SK-N-SH (cell line): ENCODE measurements around the gene LMF1. TPM values are rescaled to one million over a fixed set of nuclear protein-coding genes. Genes with fewer than 3 reads are reported as not detected.

Experiments
- CTCF ChIA-PET: fragments of 300-600, 350-600 bp; formaldehyde crosslinking; extraction: SDS; loops from one replicate; lab custom pipeline; 2021; lab: Yijun Ruan, JAX
- POLR2A ChIA-PET: fragments of 350-600 bp; sonication (Branson Sonifier 250); formaldehyde crosslinking; extraction: SDS; loops from one replicate; lab custom pipeline; 2020; ENCODE audit warnings: antibody characterized with exemption, inconsistent platforms; lab: Yijun Ruan, JAX
- DNase-seq: peaks from one replicate; pipeline ENCODE4 v3.0.0; 2012
- H2AFZ ChIP-seq: fragments of 200-600 bp; sonication (generic); 2 replicates; pipeline ENCODE4 v1.8.1; 2016; ENCODE audit warnings: antibody characterized with exemption, mild to moderate bottlenecking, low read depth
- H3F3A ChIP-seq: fragments of 200-600 bp; sonication (generic); replicated peaks from 2 replicates; pipeline ENCODE3; 2016; ENCODE audit warnings: antibody characterized with exemption, mild to moderate bottlenecking; ENCODE audit not compliant: insufficient read depth
- H3K27ac ChIP-seq, 2 experiments: fragments of 200-500 bp in 1 of 2; fragments of 200-600 bp in 1 of 2; sonication (Bioruptor generic) in 1 of 2; sonication (generic), shearing (Covaris generic) in 1 of 2; 2 replicates each; pipeline versions ENCODE4 v1.5.1 to v1.6.1; 2014 to 2016; ENCODE audit warnings: low read depth in 2 of 2, inconsistent platforms in 1 of 2, low read length in 1 of 2, mild to moderate bottlenecking in 1 of 2, mixed read lengths in 1 of 2
- H3K27me3 ChIP-seq: fragments of 200-600 bp; sonication (generic), shearing (Covaris generic); 2 replicates; pipeline ENCODE4 v1.6.1; 2016; ENCODE audit warnings: mixed run types; ENCODE audit not compliant: insufficient read depth
- H3K36me3 ChIP-seq, 2 experiments: fragments of 200-500 bp in 1 of 2; fragments of 200-600 bp in 1 of 2; sonication (Bioruptor generic) in 1 of 2; sonication (generic) in 1 of 2; replicated peaks in 1 of 2; 2 replicates each; pipeline versions ENCODE3 to v1.5.1; 2014 to 2016; ENCODE audit warnings: low read length in 1 of 2, mild to moderate bottlenecking in 1 of 2; ENCODE audit not compliant: insufficient read depth in 2 of 2, control insufficient read depth in 1 of 2
- H3K4me1 ChIP-seq, 2 experiments: fragments of 200-500 bp in 1 of 2; fragments of 200-600 bp in 1 of 2; sonication (Bioruptor generic) in 1 of 2; sonication (generic), shearing (Covaris generic) in 1 of 2; 2 replicates each; pipeline versions ENCODE4 v1.5.1 to v1.6.1; 2014 to 2016; ENCODE audit warnings: low read depth in 1 of 2, low read length in 1 of 2, mixed run types in 1 of 2; ENCODE audit not compliant: insufficient read depth in 2 of 2, control insufficient read depth in 1 of 2
- H3K4me2 ChIP-seq: fragments of 200-600 bp; sonication (generic), shearing (Covaris generic); 2 replicates; pipeline ENCODE4 v1.6.1; 2017; ENCODE audit warnings: mixed run types
- H3K4me3 ChIP-seq, 2 experiments: fragments of 200-500 bp in 1 of 2; fragments of 200-600 bp in 1 of 2; sonication (Bioruptor generic) in 1 of 2; sonication (generic), shearing (Covaris generic) in 1 of 2; 2 replicates each; pipeline versions ENCODE4 v1.5.1 to v1.8.1; 2014 to 2016; ENCODE audit warnings: low read depth in 2 of 2, inconsistent platforms in 1 of 2, low read length in 1 of 2, mild to moderate bottlenecking in 1 of 2, mixed read lengths in 1 of 2, moderate library complexity in 1 of 2
- H3K79me2 ChIP-seq: fragments of 200-600 bp; sonication (generic); 2 replicates; pipeline ENCODE4 v1.8.1; 2017; ENCODE audit warnings: mild to moderate bottlenecking; ENCODE audit not compliant: insufficient read depth
- H3K9ac ChIP-seq: fragments of 200-600 bp; sonication (generic); 2 replicates; pipeline ENCODE4 v1.6.1; 2017; ENCODE audit warnings: mixed run types
- H3K9me2 ChIP-seq: fragments of 200-600 bp; sonication (generic); 2 replicates; pipeline ENCODE4 v1.6.1; 2017; ENCODE audit warnings: mixed run types
- H3K9me3 ChIP-seq: fragments of 200-600 bp; sonication (generic); 2 replicates; pipeline ENCODE4 v1.6.1; 2017; ENCODE audit warnings: mixed run types, mild to moderate bottlenecking, moderate library complexity
- H4K20me1 ChIP-seq: fragments of 200-600 bp; sonication (generic); 2 replicates; pipeline ENCODE4 v1.6.1; 2017; ENCODE audit warnings: mild to moderate bottlenecking, mixed run types; ENCODE audit not compliant: insufficient read depth
- CHD2 ChIP-seq: fragments of 150-350 bp; IDR thresholded peaks from 2 replicates; pipeline ENCODE4 v1.6.1; 2018; ENCODE audit warnings: low read length; ENCODE audit not compliant: partially characterized antibody
- ELF1 ChIP-seq: IDR thresholded peaks from 2 replicates; pipeline ENCODE4 v1.4.0; 2012
- EP300 ChIP-seq, 2 experiments: IDR thresholded peaks; 2 replicates each; pipeline versions ENCODE4 v1.4.0 to v1.6.1; 2012; ENCODE audit warnings: borderline replicate concordance in 1 of 2, low read depth in 1 of 2, low read length in 1 of 2
- FOSL2 ChIP-seq: IDR thresholded peaks from 2 replicates; pipeline ENCODE4 v1.4.0; 2012; ENCODE audit warnings: low read depth, mild to moderate bottlenecking, moderate library complexity, borderline replicate concordance
- FOXJ3 ChIP-seq: sonication (generic); formaldehyde crosslinking; IDR thresholded peaks from 2 replicates; pipeline ENCODE4 v1.5.1; 2020; ENCODE audit warnings: mild to moderate bottlenecking, missing genetic modification reagents
- FOXM1 ChIP-seq: IDR thresholded peaks from 2 replicates; pipeline ENCODE4 v1.4.0; 2012; ENCODE audit warnings: low read depth, mild to moderate bottlenecking
- MEF2A ChIP-seq: IDR thresholded peaks from 2 replicates; pipeline ENCODE4 v1.4.0; 2012; ENCODE audit warnings: low read depth, borderline replicate concordance
- POLR2AphosphoS5 ChIP-seq: IDR thresholded peaks from 2 replicates; pipeline ENCODE4 v1.6.1; 2012; ENCODE audit warnings: low read depth, low read length
- RAD21 ChIP-seq: IDR thresholded peaks from 2 replicates; pipeline ENCODE4 v1.6.1; 2012; ENCODE audit warnings: mild to moderate bottlenecking, low read length
- SIN3A ChIP-seq: IDR thresholded peaks from 2 replicates; pipeline ENCODE4 v1.6.1; 2012; ENCODE audit warnings: low read depth, mild to moderate bottlenecking, low read length, moderate library complexity, borderline replicate concordance
- TCF12 ChIP-seq: IDR thresholded peaks from 2 replicates; pipeline ENCODE4 v1.4.0; 2012
- TEAD4 ChIP-seq: IDR thresholded peaks from 2 replicates; pipeline ENCODE4 v1.4.0; 2012; ENCODE audit warnings: mild to moderate bottlenecking, borderline replicate concordance; ENCODE audit not compliant: insufficient read depth
- YY1 ChIP-seq: IDR thresholded peaks from 2 replicates; pipeline ENCODE4 v1.4.0; 2012; ENCODE audit warnings: low read depth, mild to moderate bottlenecking
- WGBS: methylation state at CpG from one replicate; pipeline ENCODE4 v1.1.6; 2017; ENCODE audit warnings: low lambda C conversion rate; 5-methylcytosine and 5-hydroxymethylcytosine counted together
- polyA plus RNA-seq, 3 experiments: library from polyadenylated mRNA; depleted of rRNA; stranded (reverse); fragments of >200 nt; gene quantifications; 2 replicates each; pipeline ENCODE4 v1.2.3, GENCODE V29; 2012
- TF ChIP-seq, protein P1 (sequence below): IDR thresholded peaks from 2 replicates; pipeline ENCODE4 v1.4.0; 2012; ENCODE audit warnings: low read depth, borderline replicate concordance
- TF ChIP-seq, protein P2 (sequence below): IDR thresholded peaks from 2 replicates; pipeline ENCODE4 v1.4.0; 2012; ENCODE audit warnings: low read depth, borderline replicate concordance
- TF ChIP-seq, protein P3 (sequence below): IDR thresholded peaks from 2 replicates; pipeline ENCODE4 v1.4.0; 2012; ENCODE audit warnings: low read depth

LMF1 gene
- polyA plus RNA-seq, 1 of the 3 experiments (the other 2 are of a cell fraction), result 5.7 TPM

DNA sequence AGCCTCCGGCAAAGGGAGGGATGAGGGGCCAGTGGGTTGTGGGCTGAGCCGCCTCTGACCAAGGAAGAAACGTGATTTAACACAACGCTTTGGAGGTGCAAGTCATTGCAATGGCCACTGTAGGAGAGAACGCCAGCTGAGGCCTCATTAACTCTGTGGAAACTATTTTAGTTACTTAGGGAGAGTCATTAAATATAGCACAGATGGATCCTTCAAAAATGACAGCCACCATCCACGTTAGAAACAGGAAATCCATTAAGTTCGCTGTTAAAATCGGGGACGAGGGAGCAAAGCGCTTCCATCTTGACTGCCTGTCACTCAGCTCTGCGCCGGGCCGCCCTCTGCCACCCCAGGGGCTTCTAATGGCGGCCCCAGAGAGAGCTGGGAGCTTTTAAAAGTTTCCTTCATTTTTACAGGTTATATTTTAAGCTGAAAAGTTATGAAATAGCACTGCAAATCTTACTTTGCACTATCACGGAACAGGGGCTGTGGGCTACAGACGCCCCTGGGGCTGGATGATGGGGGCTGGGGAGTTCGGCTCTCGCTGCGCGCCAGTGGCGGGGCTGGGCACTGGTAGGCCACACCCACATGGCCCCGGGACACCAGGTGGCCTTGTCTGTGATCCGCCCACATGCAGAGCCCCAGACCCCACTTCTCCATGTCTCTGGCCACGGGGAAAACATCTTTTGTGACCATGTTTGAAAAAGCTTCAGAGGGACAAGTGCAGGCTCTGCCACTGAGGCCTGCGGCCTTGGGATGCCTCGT, 54.6 kb downstream of the LMF1 start:
- CTCF ChIA-PET, result no interaction called here
- WGBS, result 78% methylated on average over 24 of the region's 26 CpGs
- DNase-seq, result no peak
- no peak for TF ChIP-seq POLR2AphosphoS5
- no peak for TF ChIP-seq TEAD4
- TF ChIP-seq EP300 (IDR thresholded peaks at IDR 0.05; ENCODE audit: borderline replicate concordance in 1 of 2, low read depth in 1 of 2, low read length in 1 of 2), result no peak
- TF ChIP-seq MEF2A, result no peak
- TF ChIP-seq SIN3A, result no peak
- TF ChIP-seq FOXJ3 (CRISPR knock-in tag), result no peak
- no peak for TF ChIP-seq YY1
- TF ChIP-seq CHD2, result no peak
- TF ChIP-seq, protein P1, sequence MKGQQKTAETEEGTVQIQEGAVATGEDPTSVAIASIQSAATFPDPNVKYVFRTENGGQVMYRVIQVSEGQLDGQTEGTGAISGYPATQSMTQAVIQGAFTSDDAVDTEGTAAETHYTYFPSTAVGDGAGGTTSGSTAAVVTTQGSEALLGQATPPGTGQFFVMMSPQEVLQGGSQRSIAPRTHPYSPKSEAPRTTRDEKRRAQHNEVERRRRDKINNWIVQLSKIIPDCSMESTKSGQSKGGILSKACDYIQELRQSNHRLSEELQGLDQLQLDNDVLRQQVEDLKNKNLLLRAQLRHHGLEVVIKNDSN, result no peak
- TF ChIP-seq, protein P2, sequence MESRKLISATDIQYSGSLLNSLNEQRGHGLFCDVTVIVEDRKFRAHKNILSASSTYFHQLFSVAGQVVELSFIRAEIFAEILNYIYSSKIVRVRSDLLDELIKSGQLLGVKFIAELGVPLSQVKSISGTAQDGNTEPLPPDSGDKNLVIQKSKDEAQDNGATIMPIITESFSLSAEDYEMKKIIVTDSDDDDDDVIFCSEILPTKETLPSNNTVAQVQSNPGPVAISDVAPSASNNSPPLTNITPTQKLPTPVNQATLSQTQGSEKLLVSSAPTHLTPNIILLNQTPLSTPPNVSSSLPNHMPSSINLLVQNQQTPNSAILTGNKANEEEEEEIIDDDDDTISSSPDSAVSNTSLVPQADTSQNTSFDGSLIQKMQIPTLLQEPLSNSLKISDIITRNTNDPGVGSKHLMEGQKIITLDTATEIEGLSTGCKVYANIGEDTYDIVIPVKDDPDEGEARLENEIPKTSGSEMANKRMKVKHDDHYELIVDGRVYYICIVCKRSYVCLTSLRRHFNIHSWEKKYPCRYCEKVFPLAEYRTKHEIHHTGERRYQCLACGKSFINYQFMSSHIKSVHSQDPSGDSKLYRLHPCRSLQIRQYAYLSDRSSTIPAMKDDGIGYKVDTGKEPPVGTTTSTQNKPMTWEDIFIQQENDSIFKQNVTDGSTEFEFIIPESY, result no peak
- TF ChIP-seq, protein P3, sequence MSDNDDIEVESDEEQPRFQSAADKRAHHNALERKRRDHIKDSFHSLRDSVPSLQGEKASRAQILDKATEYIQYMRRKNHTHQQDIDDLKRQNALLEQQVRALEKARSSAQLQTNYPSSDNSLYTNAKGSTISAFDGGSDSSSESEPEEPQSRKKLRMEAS, result no peak
- Histone ChIP-seq H3K4me3 (no peak overlapping the region), H2AFZ (no peak overlapping the region), H3K4me2 (no peak overlapping the region), H3K79me2 (no peaks in the 10 kb centered on the region), H3K36me3 (no peaks in the 10 kb centered on the region), H3K27me3 (no peaks in the 10 kb centered on the region), H4K20me1 (no peaks in the 10 kb centered on the region), H3K27ac (no peak overlapping the region), H3K9me2 (no peaks in the 10 kb centered on the region), H3K9me3 (no peaks in the 10 kb centered on the region), H3K4me1 (no peaks in the 10 kb centered on the region), H3K9ac (no peak overlapping the region), H3F3A (no peaks in the 10 kb centered on the region)
- POLR2A ChIA-PET, result no interaction called here

DNA sequence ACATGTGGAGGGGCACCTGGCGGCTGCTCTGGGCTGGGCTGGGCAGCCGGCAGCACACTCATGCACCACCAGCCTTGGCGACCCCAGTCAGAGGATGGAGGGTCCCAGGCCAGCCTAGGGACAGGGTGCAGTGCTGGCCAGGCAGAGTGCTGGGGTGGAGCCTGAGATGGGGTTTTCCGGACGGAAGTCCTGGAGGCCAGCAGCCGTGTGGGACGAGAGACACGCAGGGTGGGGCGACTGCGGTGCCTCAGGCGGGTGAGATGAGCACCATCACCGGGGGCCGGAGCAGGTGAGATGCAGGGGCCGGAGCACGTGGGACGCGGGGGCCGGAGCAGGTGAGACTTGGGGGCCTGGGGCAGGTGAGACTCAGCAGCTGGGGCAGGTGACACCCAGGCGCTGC, 55.2 kb downstream of the LMF1 start:
- no peaks in the 10 kb centered on the region for H3K36me3 ChIP-seq
- H3K79me2 ChIP-seq, result no peaks in the 10 kb centered on the region
- 77% methylated on average over 19 of the region's 19 CpGs for WGBS
- H3K9me2 ChIP-seq, result no peaks in the 10 kb centered on the region
- H4K20me1 ChIP-seq, result no peaks in the 10 kb centered on the region
- H3K4me1 ChIP-seq, result no peaks in the 10 kb centered on the region
- no peak overlapping the region for H3K4me2 ChIP-seq
- DNase-seq, result no peak
- no peak overlapping the region for H3K4me3 ChIP-seq
- ChIA-PET POLR2A (no interaction called here), CTCF (no interaction called here)
- H2AFZ ChIP-seq, result no peak overlapping the region
- H3K9ac ChIP-seq, result no peak overlapping the region
- H3K27ac ChIP-seq, result no peak overlapping the region
- H3K27me3 ChIP-seq, result no peaks in the 10 kb centered on the region
- no peaks in the 10 kb centered on the region for H3K9me3 ChIP-seq
- no peaks in the 10 kb centered on the region for H3F3A ChIP-seq
- TF ChIP-seq ELF1 (no peak), FOSL2 (no peak), POLR2AphosphoS5 (no peak), EP300 (IDR thresholded peaks at IDR 0.05; ENCODE audit: borderline replicate concordance in 1 of 2, low read depth in 1 of 2, low read length in 1 of 2) (no peak), FOXJ3 (CRISPR knock-in tag) (no peak), RAD21 (no peak), FOXM1 (no peak), TCF12 (no peak), YY1 (no peak)
- TF ChIP-seq, protein P2, result no peak
- TF ChIP-seq, protein P1, result no peak
- TF ChIP-seq, protein P3, result no peak
